Left lobe of liver (tissue), 2 donors: ENCODE results near the gene ZNF638. TPM values are rescaled to one million over a fixed set of nuclear protein-coding genes. Genes with fewer than 3 reads are reported as not detected.
A peak's percentile ranks its signal among the peaks of the same experiment; 100 is the strongest.

Source experiments
- ATAC-seq: fragments of 200-7000 bp; cut with Tn5 transposase; one replicate; pipeline ENCODE4 v1.9.1; 2020; ENCODE audit warnings: mild to moderate bottlenecking, moderate library complexity
- DNase-seq: peaks from one replicate; pipeline ENCODE4 v3.0.0-alpha.2; 2020; ENCODE audit warnings: low spot score
- total RNA-seq: library from RNA; stranded (reverse); gene quantifications from one replicate; pipeline ENCODE4 v1.2.1, GENCODE V29; 2021
- donor health status: DM: no; HTN: no; CAD: no; lungs with moderate emphysema.
- donor health status: DM: no; HTN: yes; CAD: no.

ZNF638 gene
- total RNA-seq, 1 donor from 2014 or later, result 61.9 TPM

DNA sequence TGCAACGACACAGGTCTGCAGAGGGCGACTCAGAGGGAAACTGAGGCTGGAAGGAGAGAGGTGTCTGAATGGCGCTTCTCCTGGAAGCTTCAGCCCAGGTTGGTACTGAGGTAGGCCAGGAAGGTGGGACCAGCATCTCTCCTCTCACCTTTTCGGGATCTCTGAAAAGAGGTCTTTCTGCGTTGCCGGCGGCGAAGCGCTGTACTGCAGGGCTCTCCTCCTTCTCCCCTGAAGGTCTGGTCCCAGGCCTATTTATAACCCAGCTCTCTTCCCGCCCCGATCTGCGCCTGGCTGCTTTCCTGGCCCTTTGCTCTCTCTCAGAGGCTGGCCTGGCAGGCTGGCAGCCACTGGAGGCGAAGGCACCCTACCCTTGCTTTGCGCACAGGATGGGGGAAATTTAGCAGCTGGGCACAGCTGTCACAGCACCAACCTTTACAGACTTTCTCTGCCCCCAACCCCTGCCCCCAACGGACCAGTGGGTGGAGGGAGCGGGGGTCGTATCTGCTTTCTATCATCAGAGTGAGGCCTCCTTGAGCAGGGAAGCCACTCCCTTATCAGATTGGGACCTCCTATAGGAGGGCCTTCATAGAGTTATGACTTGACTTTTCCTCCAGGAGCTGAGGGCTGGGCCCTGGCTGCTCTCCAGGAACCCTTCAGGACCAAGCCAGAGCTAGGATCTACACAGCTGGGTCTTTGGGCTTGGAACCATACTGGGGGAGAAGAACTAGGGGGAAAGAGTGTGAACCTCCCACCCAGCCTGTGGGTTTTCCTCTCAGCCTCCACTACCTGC is 122.8 kb downstream of the ZNF638 start:
- DNase-seq (peak; percentile 87), ATAC-seq (peak; percentile 70)

DNA sequence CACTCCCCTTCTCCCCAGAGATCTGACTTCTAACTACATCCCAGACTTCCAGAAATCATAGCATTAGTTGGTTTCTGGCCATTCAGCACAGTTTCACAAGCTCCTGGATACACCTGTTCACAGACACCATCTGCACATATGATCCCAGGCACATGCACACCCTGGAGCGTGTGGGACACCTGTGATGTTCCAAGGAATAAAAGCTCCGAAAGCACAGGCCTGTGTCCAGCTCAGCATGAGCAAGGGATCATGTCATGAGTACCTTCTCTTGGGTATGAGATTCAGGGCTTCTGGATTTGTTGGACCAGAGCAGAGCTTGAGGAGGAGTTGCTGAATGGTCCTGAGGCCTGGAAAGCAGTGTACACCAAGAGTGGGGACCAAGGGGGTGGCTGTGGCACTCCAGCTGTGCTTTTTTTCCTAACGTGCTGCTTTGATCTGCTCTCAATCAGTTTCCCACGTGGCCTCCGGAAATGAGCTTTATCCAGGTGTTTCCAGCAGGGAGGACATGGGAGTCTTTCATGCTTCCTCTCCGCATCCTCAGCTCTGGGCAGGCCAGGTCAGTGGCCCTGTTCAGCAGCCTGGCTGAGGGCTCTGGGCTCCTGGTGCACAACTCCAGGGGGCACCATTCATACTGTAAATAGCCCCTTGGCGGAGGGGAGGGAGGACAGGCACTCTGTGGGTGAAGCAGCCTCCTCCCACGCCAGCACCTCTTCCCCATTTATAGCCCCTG is 123.6 kb downstream of the ZNF638 start:
- DNase-seq (no peak), ATAC-seq (no peak)

DNA sequence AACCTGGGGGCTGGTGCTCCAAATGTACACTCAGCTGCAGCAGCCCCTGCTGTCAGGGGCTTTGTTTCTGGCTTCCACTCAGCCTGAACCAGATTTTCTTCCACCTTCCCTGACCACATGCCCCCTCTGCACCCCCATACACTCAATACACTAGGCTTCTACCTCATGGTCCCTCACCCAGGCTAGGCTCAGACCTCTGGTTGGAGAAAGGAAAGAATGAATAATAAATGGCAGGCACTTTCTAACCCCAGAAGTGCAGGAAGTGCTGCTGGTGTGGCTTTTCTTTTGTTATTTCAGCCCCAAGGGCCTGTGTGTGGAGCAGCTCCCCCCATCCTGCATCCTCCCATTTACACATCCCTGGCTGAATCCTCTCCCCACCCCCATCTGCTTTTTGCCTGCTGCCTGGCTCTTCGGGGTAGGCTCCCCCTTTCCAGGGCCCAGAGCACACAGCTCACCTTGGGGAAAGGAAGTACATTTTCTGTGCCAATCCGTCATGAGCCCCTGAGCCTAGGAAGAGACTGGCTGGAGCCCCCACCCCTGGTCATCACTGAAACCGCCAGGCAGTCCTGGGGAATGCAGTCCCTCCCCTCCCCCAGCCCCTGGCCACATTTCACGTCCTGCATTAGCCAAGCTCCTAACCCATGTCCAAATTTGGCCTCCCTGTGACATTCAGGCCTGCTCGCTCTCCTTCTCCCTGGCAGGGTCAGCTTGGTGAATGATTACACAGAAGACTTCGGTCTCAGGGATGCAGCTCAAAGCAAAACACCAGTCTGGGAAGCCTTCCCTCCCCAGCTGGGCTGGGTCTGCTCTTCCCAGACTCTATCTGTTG is 124.4 kb downstream of the ZNF638 start:
- peak; percentile 63 for ATAC-seq
- DNase-seq, result peak; percentile 91

DNA sequence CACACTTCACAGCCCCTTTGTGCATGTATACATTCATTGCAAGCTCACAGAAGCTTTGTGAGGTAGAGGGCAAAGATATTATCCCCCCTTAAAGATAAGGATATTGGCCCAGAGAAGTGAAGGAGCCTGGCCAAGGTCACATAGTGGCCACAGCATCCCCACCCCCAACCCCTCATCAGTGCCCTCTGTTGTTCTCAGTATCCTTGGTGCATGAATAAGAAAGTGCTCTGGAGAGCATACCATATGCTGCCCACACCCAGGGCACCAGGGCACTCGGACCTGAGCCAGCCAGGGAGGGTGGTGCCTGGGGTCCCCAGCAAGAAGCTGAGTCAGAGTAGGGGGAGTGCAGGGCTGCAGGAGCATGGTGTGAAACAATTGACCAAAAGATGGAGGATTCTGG is 125.0 kb downstream of the ZNF638 start:
- ATAC-seq, result no peak
- no peak for DNase-seq

DNA sequence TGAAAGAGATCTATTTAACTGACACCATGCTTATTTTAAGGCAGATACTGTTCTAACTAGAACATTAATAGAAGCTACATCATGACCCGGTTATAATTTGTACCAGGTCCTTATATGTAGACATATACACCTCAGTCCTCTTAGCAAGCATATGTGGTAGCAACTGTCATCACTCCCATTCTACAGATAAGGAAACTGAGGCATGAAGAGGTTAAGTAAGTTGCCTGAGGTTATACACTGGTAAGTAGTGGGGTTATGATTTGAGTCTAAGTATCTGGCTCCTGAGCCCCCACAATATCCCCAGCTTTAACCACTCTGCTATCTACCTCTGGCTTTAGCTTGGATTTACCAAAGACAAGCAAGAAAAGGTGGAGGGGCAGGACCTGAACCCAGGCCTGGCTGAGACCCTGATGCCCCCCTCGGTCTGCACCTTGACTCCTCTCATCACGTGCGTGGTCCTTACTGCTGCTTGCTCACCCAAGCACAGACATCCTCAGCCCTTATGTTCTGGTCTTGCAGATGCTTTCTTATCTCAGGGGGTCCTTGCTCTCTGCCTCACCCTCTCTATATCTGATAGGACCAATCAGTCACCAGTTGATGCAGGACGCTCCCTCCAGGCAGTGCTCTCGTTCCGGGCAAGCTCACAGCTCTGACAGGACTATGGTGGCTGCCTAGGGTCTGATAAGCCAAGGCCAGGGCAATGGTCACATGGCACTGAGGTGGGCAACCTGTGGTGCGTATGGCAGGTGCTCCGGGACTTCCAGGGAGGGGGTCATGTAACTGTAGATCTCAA is 125.7 kb downstream of the ZNF638 start:
- no peak for ATAC-seq
- DNase-seq, result no peak

DNA sequence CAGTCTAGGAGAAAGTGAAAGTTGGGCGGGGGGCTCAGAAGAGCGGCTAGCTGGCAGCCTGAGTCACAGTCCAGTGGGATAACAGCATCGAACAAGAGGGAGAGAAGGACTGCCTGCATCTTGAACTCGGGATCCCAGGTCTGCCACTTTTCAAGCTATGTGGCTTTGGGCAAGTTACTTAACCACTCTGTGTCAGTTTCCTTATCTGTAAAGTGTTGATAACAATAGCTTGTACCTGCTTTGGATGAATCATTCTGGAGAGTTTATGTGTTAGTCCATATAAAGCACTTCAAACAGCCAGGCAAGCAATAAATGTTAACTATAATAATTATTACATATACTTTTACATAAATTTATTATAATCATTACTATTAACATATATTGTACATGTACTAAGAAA is 126.3 kb downstream of the ZNF638 start:
- DNase-seq (no peak), ATAC-seq (no peak)

DNA sequence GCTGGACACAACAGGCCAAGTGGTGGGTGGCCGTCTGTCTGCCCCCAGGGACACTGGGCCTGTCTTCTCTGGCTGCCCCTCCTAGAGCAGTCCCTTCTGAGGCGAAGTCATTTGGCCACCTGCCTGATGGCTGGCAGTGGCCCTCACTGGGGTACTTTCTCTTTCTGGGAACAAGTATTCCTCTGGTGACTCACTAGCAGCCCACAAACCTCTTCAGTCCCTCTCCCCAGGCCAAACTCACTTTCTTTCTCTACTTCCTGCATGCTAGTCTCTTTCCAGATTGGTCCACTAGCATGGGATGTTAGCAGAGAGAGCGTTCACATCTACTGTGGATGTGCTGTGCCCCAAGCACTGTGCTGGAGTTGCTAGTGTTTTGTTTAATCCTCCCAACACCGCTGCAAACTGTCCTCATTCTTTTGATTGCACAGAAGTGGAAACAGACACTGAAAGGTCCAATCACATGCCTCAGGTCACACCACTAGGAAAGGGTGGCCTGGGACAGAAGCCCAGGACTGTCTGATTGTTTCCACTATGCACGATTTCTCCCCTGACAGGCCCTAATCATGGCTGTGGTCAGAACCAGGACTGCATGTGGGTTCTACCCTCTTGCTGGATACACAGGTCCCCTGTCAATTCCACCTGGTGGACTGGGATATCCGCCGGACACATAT is 127.0 kb downstream of the ZNF638 start:
- DNase-seq, result peak; percentile 68

GRCh38 chr2:71459084-71459431 is 127.5 kb downstream of the ZNF638 start:
- ATAC-seq (peak; percentile 1), DNase-seq (no peak)

More for the DNA sequence above, 127.0 kb downstream of the ZNF638 start:
- ATAC-seq, result peak; percentile 31

DNA sequence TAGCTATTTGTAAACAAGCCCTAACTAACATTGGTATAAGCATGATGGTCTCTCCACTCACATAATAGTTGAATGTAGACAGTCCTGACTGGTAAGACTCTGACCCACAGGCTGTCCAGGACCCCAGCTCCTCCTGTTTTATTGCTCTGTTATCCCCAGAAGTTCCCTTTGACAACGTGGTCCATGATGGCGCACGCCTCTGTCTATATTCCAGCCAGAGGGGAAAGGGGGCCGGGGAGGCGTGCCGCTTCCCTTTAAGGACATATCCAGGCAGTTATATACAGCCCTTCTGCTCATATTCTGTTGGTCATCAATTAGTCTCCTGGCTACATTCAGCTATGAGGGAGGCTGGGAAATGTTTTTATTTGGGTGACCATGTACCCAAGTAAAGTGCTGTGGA is 128.5 kb downstream of the ZNF638 start:
- DNase-seq (no peak), ATAC-seq (no peak)

GRCh38 chr2:71460595-71461303 is 129.2 kb downstream of the ZNF638 start:
- ATAC-seq (peak; percentile 69), DNase-seq (no peak)

- ATAC-seq, result peak; percentile 48
- peak; percentile 76 for DNase-seq
Observed at GRCh38 chr2:71461304-71461671, 129.7 kb downstream of the ZNF638 start.

- ATAC-seq (no peak), DNase-seq (no peak)
Observed at GRCh38 chr2:71462056-71462605, 130.5 kb downstream of the ZNF638 start.

DNA sequence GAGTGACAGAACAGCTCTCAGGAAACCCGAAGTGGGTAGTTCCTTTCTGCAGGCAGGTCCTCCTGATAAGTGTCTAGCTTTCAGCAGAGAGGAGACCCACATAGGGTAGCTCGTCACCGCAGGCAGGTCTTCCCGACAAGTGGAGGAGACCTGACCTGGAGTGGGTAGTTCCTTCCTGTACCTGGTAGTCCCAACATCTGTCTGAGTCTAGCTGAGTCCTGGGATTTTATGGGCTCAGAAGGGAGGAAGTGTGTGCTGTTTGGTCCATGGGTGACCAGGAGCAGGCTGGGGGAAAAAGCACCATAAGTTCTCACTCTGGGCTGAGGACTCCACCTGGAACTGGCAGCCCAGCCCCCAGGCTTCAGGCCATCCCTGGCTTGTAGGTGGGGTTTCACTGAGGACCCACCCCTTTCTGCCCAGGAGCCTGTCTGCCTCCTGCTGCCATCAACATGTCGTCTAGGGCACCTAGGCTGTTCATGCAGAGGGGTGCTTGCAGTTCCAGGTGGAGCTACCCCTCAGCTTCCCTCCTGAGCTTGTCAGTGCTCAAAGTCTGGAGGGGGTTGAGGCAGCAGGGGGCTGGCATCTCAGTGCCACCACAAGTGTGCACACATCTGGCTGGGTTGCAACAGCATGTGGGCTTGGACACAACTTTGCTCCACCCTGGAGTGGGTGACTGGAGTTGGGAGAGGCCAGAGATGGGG is 131.2 kb downstream of the ZNF638 start:
- ATAC-seq, result no peak
- DNase-seq, result peak; percentile 33

DNA sequence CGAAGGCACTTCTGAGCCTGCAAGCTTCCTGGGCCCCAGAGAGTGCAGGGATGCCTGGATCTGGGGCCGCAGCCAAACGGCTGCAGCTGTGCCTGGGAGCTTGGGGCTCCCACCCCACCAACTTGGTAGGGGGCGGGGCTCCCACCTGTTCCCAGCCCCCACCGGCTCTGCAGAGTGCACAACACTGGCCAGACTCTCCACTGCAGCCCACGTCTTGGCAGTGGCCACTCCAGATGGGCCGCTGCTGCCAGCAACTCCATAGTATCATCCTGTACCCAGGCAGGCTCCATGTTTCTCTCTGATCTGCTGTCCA is 131.7 kb downstream of the ZNF638 start:
- peak; percentile 40 for DNase-seq
- no peak for ATAC-seq

- DNase-seq, result peak; percentile 35
Observed at GRCh38 chr2:71464389-71464788, 132.8 kb downstream of the ZNF638 start.

DNA sequence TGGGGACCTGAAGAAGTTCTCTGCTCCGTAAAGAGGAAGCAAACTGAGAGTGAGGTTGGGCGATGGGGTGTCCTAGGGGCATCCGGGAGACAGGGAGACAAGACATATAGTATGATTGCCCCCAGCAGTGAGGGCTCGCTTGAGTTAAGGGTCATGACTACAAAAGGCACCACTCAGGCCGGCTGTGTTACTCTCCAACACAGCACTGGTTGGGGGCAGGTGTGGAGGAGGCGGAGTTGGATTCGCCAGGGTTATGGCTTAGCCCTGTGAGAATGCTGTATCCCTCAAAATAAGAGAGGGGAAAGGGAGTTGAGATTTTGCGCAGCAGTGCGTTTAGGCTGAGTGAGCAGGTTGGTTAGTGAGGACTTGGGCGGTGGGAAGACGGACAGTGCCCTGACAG is 133.8 kb downstream of the ZNF638 start:
- no peak for ATAC-seq
- no peak for DNase-seq

More at GRCh38 chr2:71464389-71464788, 132.8 kb downstream of the ZNF638 start:
- no peak for ATAC-seq

DNA sequence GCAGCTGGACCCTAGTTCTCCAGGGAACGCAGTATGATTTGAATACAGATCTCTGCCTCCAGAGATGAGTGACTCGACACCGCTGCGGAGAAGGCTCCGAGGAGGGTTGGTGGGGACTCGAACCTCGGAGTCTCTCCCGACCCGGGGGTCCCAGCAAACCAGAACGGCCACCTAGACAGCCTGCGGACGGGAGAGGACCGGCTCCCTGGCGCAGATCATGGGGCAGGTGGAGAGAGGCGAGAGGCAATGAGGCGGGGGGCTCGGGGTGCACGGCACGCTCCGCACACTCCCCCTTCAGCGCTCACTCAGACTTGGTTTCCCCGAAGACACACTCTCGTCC is 134.3 kb downstream of the ZNF638 start:
- ATAC-seq (no peak), DNase-seq (no peak)

- ATAC-seq (peak; percentile 86), DNase-seq (peak; percentile 70)
Observed at GRCh38 chr2:71466301-71467179, 135.0 kb downstream of the ZNF638 start.
